ENCODE measurements around the gene CUZD1. TPM values are rescaled to one million over a fixed set of nuclear protein-coding genes. Genes with fewer than 3 reads are reported as not detected.

Gene CUZD1
- total RNA-seq, 1 donor from 2014 or later: 0.43 TPM

DNA sequence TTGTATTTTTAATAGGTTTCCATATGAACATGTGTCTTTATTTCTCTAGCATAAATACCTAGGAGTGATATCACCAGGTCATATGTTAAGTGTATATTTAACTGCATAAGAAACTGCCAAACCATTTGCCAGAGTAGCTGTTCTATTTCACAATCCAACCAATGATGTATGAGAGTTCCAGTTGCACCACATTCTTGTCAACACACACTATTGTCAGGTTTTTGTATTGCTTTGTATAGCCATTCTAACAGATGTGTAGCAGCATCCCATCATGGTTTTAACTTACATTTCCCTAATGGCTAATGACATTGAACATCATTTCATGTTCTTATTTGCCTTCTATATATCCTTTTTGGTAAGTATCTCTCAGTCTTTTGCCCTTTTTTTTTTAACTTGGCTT is 4.1 kb downstream of the CUZD1 start:
- peaks cover 9% of the 10 kb centered on the region for H3K4me1 ChIP-seq
- Mint-ChIP-seq H3K36me3 (no peaks in the 10 kb centered on the region), H3K27me3 (ENCODE audit: insufficient read depth, low read depth) (no peaks in the 10 kb centered on the region), H3K27ac (no peak overlapping the region), H3K4me3 (no peak overlapping the region), H3K9me3 (no peaks in the 10 kb centered on the region), H3K4me1 (peaks cover 2% of the 10 kb centered on the region)
- no peaks in the 10 kb centered on the region for H3K36me3 ChIP-seq
- TF ChIP-seq EZH2 (IDR thresholded peaks at IDR 0.05) (no peak), EZH2phosphoT487 (IDR thresholded peaks at IDR 0.05) (no peak)
- TF ChIP-seq, protein P1, sequence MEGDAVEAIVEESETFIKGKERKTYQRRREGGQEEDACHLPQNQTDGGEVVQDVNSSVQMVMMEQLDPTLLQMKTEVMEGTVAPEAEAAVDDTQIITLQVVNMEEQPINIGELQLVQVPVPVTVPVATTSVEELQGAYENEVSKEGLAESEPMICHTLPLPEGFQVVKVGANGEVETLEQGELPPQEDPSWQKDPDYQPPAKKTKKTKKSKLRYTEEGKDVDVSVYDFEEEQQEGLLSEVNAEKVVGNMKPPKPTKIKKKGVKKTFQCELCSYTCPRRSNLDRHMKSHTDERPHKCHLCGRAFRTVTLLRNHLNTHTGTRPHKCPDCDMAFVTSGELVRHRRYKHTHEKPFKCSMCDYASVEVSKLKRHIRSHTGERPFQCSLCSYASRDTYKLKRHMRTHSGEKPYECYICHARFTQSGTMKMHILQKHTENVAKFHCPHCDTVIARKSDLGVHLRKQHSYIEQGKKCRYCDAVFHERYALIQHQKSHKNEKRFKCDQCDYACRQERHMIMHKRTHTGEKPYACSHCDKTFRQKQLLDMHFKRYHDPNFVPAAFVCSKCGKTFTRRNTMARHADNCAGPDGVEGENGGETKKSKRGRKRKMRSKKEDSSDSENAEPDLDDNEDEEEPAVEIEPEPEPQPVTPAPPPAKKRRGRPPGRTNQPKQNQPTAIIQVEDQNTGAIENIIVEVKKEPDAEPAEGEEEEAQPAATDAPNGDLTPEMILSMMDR (IDR thresholded peaks at IDR 0.05): no peak
- H3K27ac ChIP-seq: no peak overlapping the region
- H3K4me2 ChIP-seq: no peak overlapping the region
- no peak overlapping the region for H3K9ac ChIP-seq
- no peaks in the 10 kb centered on the region for H4K20me1 ChIP-seq (ENCODE audit: low read depth)
- H3K79me2 ChIP-seq (ENCODE audit: low read depth): no peaks in the 10 kb centered on the region
- peaks cover 6% of the 10 kb centered on the region for H3F3A ChIP-seq (ENCODE audit: low read depth)
- H3K4me3 ChIP-seq: no peak overlapping the region
- no peak for DNase-seq (ENCODE audit: low spot score)
- H3K27me3 ChIP-seq: no peaks in the 10 kb centered on the region
- H3K9me3 ChIP-seq (ENCODE audit: low read depth): peaks cover 6% of the 10 kb centered on the region
- H2AFZ ChIP-seq (replicated peaks): no peak overlapping the region

DNA sequence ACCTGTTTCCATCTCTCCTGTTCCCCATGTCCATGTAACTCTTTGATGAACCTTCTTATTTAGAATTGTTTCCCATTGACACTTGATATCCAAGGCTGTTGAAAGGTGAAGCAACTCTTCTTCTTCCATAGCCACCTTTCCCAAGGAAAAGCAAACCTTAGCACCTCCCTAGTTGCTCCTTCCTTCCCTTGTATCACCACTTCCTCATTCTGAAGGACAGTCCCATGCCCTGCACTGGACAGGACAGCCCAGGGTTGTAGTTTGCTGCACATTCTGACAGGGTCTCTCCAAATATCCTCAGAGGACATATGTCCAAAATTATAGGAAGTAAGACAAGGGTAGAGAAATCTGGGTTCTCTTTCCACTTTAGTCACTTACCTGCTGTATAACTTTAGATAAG is 6.2 kb downstream of the CUZD1 start:
- DNase-seq (ENCODE audit: low spot score): no peak
- Mint-ChIP-seq H3K27me3 (ENCODE audit: insufficient read depth, low read depth) (no peaks in the 10 kb centered on the region), H3K4me1 (no peaks in the 10 kb centered on the region), H3K4me3 (no peak overlapping the region), H3K9me3 (no peaks in the 10 kb centered on the region), H3K27ac (no peak overlapping the region), H3K36me3 (no peaks in the 10 kb centered on the region)
- TF ChIP-seq EZH2 (IDR thresholded peaks at IDR 0.05) (no peak), EZH2phosphoT487 (IDR thresholded peaks at IDR 0.05) (no peak)
- TF ChIP-seq, protein P1 (IDR thresholded peaks at IDR 0.05): no peak
- H3K27ac ChIP-seq: no peak overlapping the region
- no peak overlapping the region for H2AFZ ChIP-seq (replicated peaks)
- H3K9me3 ChIP-seq (ENCODE audit: low read depth): peaks cover 6% of the 10 kb centered on the region
- H3F3A ChIP-seq (ENCODE audit: low read depth): no peaks in the 10 kb centered on the region
- no peaks in the 10 kb centered on the region for H3K36me3 ChIP-seq
- no peaks in the 10 kb centered on the region for H3K27me3 ChIP-seq
- no peak overlapping the region for H3K4me3 ChIP-seq
- H3K4me2 ChIP-seq: no peak overlapping the region
- no peaks in the 10 kb centered on the region for H4K20me1 ChIP-seq (ENCODE audit: low read depth)
- no peak overlapping the region for H3K9ac ChIP-seq
- H3K4me1 ChIP-seq: no peaks in the 10 kb centered on the region
- H3K79me2 ChIP-seq (ENCODE audit: low read depth): no peaks in the 10 kb centered on the region

DNA sequence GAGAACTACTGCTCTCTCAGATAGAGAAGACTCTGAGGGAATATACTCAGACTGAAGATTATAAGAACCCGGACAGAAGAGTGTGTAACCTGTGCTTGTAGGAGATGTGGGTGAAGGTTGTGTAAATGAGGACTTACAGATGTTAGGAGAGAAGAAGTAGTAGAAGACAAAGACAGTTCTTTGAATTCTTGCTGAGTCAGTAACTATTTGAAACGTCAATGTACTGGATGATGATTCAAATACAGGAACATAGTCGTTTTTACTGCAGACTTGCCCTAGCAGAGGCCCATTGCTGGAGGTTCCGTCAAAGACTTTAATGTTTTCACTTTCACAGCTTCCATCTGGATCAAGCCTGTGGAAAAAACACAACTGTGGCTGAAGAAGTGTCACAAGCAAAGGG is 6.8 kb downstream of the CUZD1 start:
- Mint-ChIP-seq H3K4me3 (no peak overlapping the region), H3K4me1 (no peaks in the 10 kb centered on the region), H3K27me3 (ENCODE audit: insufficient read depth, low read depth) (no peaks in the 10 kb centered on the region), H3K36me3 (no peaks in the 10 kb centered on the region), H3K9me3 (no peaks in the 10 kb centered on the region), H3K27ac (no peak overlapping the region)
- no peak for TF ChIP-seq EZH2phosphoT487 (IDR thresholded peaks at IDR 0.05)
- TF ChIP-seq, protein P1 (IDR thresholded peaks at IDR 0.05): no peak
- no peak for TF ChIP-seq EZH2 (IDR thresholded peaks at IDR 0.05)
- no peaks in the 10 kb centered on the region for H3K4me1 ChIP-seq
- no peak overlapping the region for H3K9ac ChIP-seq
- no peaks in the 10 kb centered on the region for H3K27me3 ChIP-seq
- no peaks in the 10 kb centered on the region for H3F3A ChIP-seq (ENCODE audit: low read depth)
- H2AFZ ChIP-seq (replicated peaks): no peak overlapping the region
- no peak overlapping the region for H3K27ac ChIP-seq
- DNase-seq (ENCODE audit: low spot score): no peak
- H3K4me3 ChIP-seq: no peak overlapping the region
- peaks cover 6% of the 10 kb centered on the region for H3K9me3 ChIP-seq (ENCODE audit: low read depth)
- H3K4me2 ChIP-seq: no peak overlapping the region
- H3K36me3 ChIP-seq: no peaks in the 10 kb centered on the region
- H3K79me2 ChIP-seq (ENCODE audit: low read depth): no peaks in the 10 kb centered on the region
- H4K20me1 ChIP-seq (ENCODE audit: low read depth): no peaks in the 10 kb centered on the region
